Measurements from ENCODE around the gene HHATL.

The HHATL gene

GRCh38 chr3:42696356-42697288 lies 6.0 kb downstream of the HHATL start:
- H3K4me3 ChIP-seq (ENCODE audit: low read depth, low read length), result no peak overlapping the region
- no peak for TF ChIP-seq CTCF (IDR thresholded peaks at IDR 0.05; ENCODE audit: low read depth, low read length)

GRCh38 chr3:42694366-42694765 lies 8.2 kb downstream of the HHATL start:
- no peak for TF ChIP-seq CTCF (IDR thresholded peaks at IDR 0.05; ENCODE audit: low read depth, low read length)
- H3K4me3 ChIP-seq (ENCODE audit: low read depth, low read length), result no peak overlapping the region

GRCh38 chr3:42693530-42693930 lies 9.1 kb downstream of the HHATL start:
- TF ChIP-seq CTCF (IDR thresholded peaks at IDR 0.05; ENCODE audit: low read depth, low read length), result no peak

GRCh38 chr3:42692667-42693529 lies 9.7 kb downstream of the HHATL start:
- TF ChIP-seq CTCF (IDR thresholded peaks at IDR 0.05; ENCODE audit: low read depth, low read length), result no peak
- H3K4me3 ChIP-seq (ENCODE audit: low read depth, low read length), result no peak overlapping the region

More at GRCh38 chr3:42693530-42693930, 9.1 kb downstream of the HHATL start:
- no peak overlapping the region for H3K4me3 ChIP-seq (ENCODE audit: low read depth, low read length)

GRCh38 chr3:42691816-42692666 lies 10.6 kb downstream of the HHATL start:
- no peak for TF ChIP-seq CTCF (IDR thresholded peaks at IDR 0.05; ENCODE audit: low read depth, low read length)
- H3K4me3 ChIP-seq (ENCODE audit: low read depth, low read length), result no peak overlapping the region

GRCh38 chr3:42690766-42691680 lies 11.6 kb downstream of the HHATL start:
- no peak for TF ChIP-seq CTCF (IDR thresholded peaks at IDR 0.05; ENCODE audit: low read depth, low read length)
- H3K4me3 ChIP-seq (ENCODE audit: low read depth, low read length), result no peak overlapping the region
